IgD-negative memory B cell (primary cell): Measurements from ENCODE around the gene TMEM214. TPM values are rescaled to one million over a fixed set of nuclear protein-coding genes. Genes with fewer than 3 reads are reported as not detected.
"Not testable (repeated sequence)": the region's sequence is repeated elsewhere in the genome, so short reads cannot be mapped to it uniquely, and the experiment has no call there.

Experiments used
- H3K27ac Mint-ChIP-seq, 3 donors: one replicate each; pipeline ENCODE4 v1.8.0; 2020 to 2022; ENCODE audit warnings: mild to moderate bottlenecking in 3 of 3, mixed read lengths in 3 of 3, moderate library complexity in 1 of 3
- H3K27me3 Mint-ChIP-seq: one replicate; pipeline ENCODE4 v1.8.0; 2021; ENCODE audit warnings: mixed read lengths
- H3K36me3 Mint-ChIP-seq: one replicate; pipeline ENCODE4 v1.8.0; 2020; ENCODE audit warnings: mild to moderate bottlenecking, mixed read lengths
- H3K4me1 Mint-ChIP-seq, 3 donors: one replicate each; pipeline ENCODE4 v1.8.0; 2020 to 2022; ENCODE audit warnings: mixed read lengths in 3 of 3, mild to moderate bottlenecking in 1 of 3
- H3K4me3 Mint-ChIP-seq, 4 donors: one replicate each; pipeline ENCODE4 v1.8.0; 2020 to 2022; ENCODE audit warnings: mild to moderate bottlenecking in 4 of 4, mixed read lengths in 4 of 4, moderate library complexity in 3 of 4
- H3K9me3 Mint-ChIP-seq, 3 donors: one replicate each; pipeline ENCODE4 v1.8.0; 2020 to 2021; ENCODE audit warnings: mixed read lengths in 3 of 3, mild to moderate bottlenecking in 1 of 3
- polyA plus RNA-seq: library from polyadenylated mRNA; unstranded; fragments of 300-500 nt; fragmentation: Illumina TruSeq; gene quantifications from one replicate; pipeline ENCODE4 v1.2.3, GENCODE V29; 2021

TMEM214 gene
- polyA plus RNA-seq, 1 donor from 2014 or later, result 34.3 TPM

DNA sequence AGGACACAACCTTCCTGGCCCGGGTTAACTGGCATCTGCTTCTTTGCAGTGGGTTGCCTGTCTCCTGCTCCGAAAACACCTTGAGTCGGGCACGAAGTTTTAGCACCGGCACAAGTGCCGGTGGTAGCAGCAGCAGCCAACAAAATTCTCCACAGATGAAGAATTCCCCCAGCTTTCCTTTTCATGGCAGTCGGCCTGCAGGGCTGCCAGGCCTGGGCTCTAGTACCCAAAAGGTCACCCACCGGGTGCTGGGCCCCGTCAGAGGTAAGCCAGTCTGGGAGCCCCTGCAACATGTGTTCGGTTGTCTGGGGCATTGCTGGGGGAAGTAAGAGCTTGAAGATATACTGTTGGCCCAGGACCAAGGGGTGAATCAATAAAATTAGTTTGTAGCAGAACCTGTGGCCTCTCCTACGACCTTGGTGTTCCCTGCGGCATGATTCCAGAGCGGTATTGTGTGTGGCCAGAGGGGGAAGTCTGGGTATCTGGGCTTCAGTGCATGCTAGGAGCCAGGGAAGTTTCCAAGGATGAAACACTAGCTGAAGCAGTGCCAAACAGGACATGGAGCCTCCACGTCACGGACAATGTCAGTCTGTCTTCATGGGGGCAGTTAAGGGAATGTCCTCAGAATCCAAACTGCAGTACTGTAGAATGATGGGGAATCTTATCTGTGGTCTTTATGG, 26.5 kb downstream of the TMEM214 start:
- H3K27me3 Mint-ChIP-seq, result no peaks in the 10 kb centered on the region
- no peak overlapping the region for H3K27ac Mint-ChIP-seq
- no peak overlapping the region for H3K4me3 Mint-ChIP-seq
- H3K9me3 Mint-ChIP-seq, result no peaks in the 10 kb centered on the region
- H3K36me3 Mint-ChIP-seq, result no peaks in the 10 kb centered on the region
- peaks cover 3 to 5% (median 4%) of the 10 kb centered on the region in 3 donors for H3K4me1 Mint-ChIP-seq

GRCh38 chr2:27060323-27060722, 27.6 kb downstream of the TMEM214 start:
- H3K27ac Mint-ChIP-seq, result no peak overlapping the region
- no peak overlapping the region for H3K4me3 Mint-ChIP-seq
- H3K36me3 Mint-ChIP-seq, result no peaks in the 10 kb centered on the region
- peaks cover 4 to 5% (median 5%) of the 10 kb centered on the region in 3 donors for H3K4me1 Mint-ChIP-seq
- H3K9me3 Mint-ChIP-seq, result no peaks in the 10 kb centered on the region
- no peaks in the 10 kb centered on the region for H3K27me3 Mint-ChIP-seq

- Mint-ChIP-seq H3K4me1 (peaks cover 4 to 30% (median 18%) of the 10 kb centered on the region in 3 donors), H3K27ac (no peak overlapping the region), H3K27me3 (no peaks in the 10 kb centered on the region), H3K4me3 (peak overlapping the region in 1 of 4 donors; percentile 8), H3K9me3 (no peaks in the 10 kb centered on the region), H3K36me3 (peaks cover 1% of the 10 kb centered on the region)
Observed at GRCh38 chr2:27065128-27065527, 32.4 kb downstream of the TMEM214 start.

DNA sequence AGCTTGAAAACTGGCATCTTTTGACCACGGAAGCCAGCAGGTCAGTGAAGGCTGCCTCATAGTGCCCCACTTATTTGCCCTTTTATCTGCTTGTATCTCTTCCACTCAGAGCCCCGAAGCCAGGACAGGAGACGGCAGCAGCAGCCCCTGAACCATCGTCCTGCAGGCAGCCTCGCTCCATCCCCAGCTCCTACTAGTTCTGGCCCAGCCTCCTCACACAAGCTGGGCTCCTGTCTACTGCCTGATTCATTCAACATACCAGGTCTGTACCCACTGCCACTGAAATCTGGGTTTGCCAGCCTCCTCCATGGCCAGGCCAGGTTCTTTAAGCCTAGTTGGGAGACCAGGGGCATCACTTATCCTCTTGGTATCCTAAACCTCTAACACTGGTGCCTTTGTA, 34.6 kb downstream of the TMEM214 start:
- Mint-ChIP-seq H3K27ac (peak overlapping the region in 1 of 3 donors; percentile 76), H3K4me1 (peaks cover 12 to 40% (median 21%) of the 10 kb centered on the region in 3 donors), H3K36me3 (peaks cover 1% of the 10 kb centered on the region), H3K9me3 (no peaks in the 10 kb centered on the region), H3K4me3 (peak overlapping the region in 1 of 4 donors; percentile 35), H3K27me3 (no peaks in the 10 kb centered on the region)

- Mint-ChIP-seq H3K9me3 (no peaks in the 10 kb centered on the region), H3K27ac (peak overlapping the region in 2 of 3 donors; percentile 60 to 63), H3K4me3 (peak overlapping the region in 3 of 4 donors; percentile 41 to 95 (median 65)), H3K27me3 (no peaks in the 10 kb centered on the region), H3K4me1 (peaks cover 14 to 40% (median 22%) of the 10 kb centered on the region in 3 donors), H3K36me3 (peaks cover 1% of the 10 kb centered on the region)
Observed at GRCh38 chr2:27069436-27069835, 36.7 kb downstream of the TMEM214 start.

- H3K36me3 Mint-ChIP-seq, result peaks cover 1% of the 10 kb centered on the region
- peak overlapping the region in 2 of 3 donors; percentile 91 to 94 for H3K27ac Mint-ChIP-seq
- peak overlapping the region; percentile 18 to 96 (median 80) for H3K4me3 Mint-ChIP-seq
- H3K27me3 Mint-ChIP-seq, result no peaks in the 10 kb centered on the region
- H3K4me1 Mint-ChIP-seq, result peaks cover 19 to 45% (median 29%) of the 10 kb centered on the region in 3 donors
- H3K9me3 Mint-ChIP-seq, result no peaks in the 10 kb centered on the region
Observed at GRCh38 chr2:27069961-27070618, 37.3 kb downstream of the TMEM214 start.

DNA sequence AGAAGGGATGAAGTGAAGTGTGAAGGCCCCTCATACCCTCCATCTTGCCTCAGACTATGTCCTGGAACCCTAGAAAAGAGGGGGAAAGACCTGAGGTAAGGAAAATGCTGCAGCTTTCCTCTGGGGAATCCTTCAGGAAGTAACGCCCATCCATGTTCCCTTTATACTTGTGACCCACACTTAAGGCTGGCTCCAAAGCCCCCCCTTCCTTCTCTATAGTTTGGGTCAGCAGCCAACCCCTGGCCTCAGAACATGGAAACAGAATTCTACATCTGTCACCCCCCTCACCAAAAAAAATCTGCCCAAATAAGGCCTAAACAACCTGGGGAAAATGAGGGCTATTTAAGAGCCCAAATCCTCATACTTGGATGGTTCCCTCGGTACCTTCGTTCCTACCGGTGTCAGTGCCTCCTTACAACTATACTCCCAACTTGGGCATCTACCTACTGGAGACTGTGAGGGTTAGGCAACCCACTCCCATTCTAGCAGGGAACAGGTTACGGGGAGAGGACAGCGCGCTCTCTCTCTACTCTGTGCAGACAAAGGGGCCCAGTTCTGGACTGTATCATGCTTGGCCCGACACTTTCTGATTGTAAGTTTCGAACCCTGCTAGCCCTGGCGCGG, 38.0 kb downstream of the TMEM214 start:
- H3K27ac Mint-ChIP-seq, result peak overlapping the region; percentile 91 to 97 (median 94)
- peaks cover 1% of the 10 kb centered on the region for H3K36me3 Mint-ChIP-seq
- no peaks in the 10 kb centered on the region for H3K9me3 Mint-ChIP-seq
- H3K27me3 Mint-ChIP-seq, result no peaks in the 10 kb centered on the region
- H3K4me3 Mint-ChIP-seq, result peak overlapping the region; percentile 95 to 99 (median 97)
- peaks cover 24 to 47% (median 33%) of the 10 kb centered on the region in 3 donors for H3K4me1 Mint-ChIP-seq

- Mint-ChIP-seq H3K27ac (peak within 1 kb of the TSS; percentile 91 to 97 (median 94)), H3K36me3 (peaks cover 1% of the 10 kb centered on the region), H3K4me3 (peak within 1 kb of the TSS; percentile 95 to 99 (median 97)), H3K9me3 (no peaks in the 10 kb centered on the region), H3K4me1 (peaks cover 29 to 47% (median 34%) of the 10 kb centered on the region in 3 donors), H3K27me3 (no peaks in the 10 kb centered on the region)
Observed at GRCh38 chr2:27071277-27071989, 38.7 kb downstream of the TMEM214 start, which contains the start of gene OST4. TSS of gene OST4 (minus strand) at chr2:27071654.

- no peaks in the 10 kb centered on the region for H3K27me3 Mint-ChIP-seq
- H3K9me3 Mint-ChIP-seq, result no peaks in the 10 kb centered on the region
- peaks cover 31 to 48% (median 37%) of the 10 kb centered on the region in 3 donors for H3K4me1 Mint-ChIP-seq
- H3K36me3 Mint-ChIP-seq, result peaks cover under 1% of the 10 kb centered on the region
- peak overlapping the region; percentile 77 to 95 (median 92) for H3K4me3 Mint-ChIP-seq
- H3K27ac Mint-ChIP-seq, result peak overlapping the region; percentile 39 to 91 (median 88)
Observed at GRCh38 chr2:27071990-27072830, 39.4 kb downstream of the TMEM214 start.

GRCh38 chr2:27072920-27073319, 40.2 kb downstream of the TMEM214 start:
- peaks cover 31 to 46% (median 38%) of the 10 kb centered on the region in 3 donors for H3K4me1 Mint-ChIP-seq
- H3K4me3 Mint-ChIP-seq, result peak overlapping the region; percentile 77 to 95 (median 92)

DNA sequence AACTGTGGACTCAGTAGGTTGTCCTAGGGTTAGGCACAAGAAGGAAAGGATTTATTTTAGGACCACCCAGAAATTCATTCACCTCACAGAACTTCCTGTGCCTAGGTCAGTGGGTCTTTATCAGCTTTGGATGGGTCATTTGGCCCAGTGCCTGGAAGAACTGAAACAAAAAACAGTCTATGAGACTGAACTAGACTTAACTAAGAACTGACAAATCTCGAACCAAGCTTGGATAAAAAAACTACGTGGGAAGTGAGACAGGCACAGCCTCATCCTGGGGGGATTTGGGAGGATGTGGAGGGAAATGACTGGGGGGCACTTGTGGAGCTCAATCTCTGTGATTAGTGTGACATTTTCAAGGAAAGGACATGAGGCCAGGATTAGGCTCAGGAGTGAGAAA, 41.0 kb downstream of the TMEM214 start:
- Mint-ChIP-seq H3K27me3 (no peaks in the 10 kb centered on the region), H3K36me3 (no peaks in the 10 kb centered on the region), H3K4me3 (peak overlapping the region in 2 of 4 donors; percentile 52 to 95), H3K9me3 (no peaks in the 10 kb centered on the region), H3K27ac (peak overlapping the region in 1 of 3 donors; percentile 88), H3K4me1 (peaks cover 31 to 43% (median 34%) of the 10 kb centered on the region in 3 donors)

More at GRCh38 chr2:27072920-27073319, 40.2 kb downstream of the TMEM214 start:
- Mint-ChIP-seq H3K27ac (peak overlapping the region in 2 of 3 donors; percentile 82 to 88), H3K36me3 (no peaks in the 10 kb centered on the region), H3K9me3 (no peaks in the 10 kb centered on the region), H3K27me3 (no peaks in the 10 kb centered on the region)

DNA sequence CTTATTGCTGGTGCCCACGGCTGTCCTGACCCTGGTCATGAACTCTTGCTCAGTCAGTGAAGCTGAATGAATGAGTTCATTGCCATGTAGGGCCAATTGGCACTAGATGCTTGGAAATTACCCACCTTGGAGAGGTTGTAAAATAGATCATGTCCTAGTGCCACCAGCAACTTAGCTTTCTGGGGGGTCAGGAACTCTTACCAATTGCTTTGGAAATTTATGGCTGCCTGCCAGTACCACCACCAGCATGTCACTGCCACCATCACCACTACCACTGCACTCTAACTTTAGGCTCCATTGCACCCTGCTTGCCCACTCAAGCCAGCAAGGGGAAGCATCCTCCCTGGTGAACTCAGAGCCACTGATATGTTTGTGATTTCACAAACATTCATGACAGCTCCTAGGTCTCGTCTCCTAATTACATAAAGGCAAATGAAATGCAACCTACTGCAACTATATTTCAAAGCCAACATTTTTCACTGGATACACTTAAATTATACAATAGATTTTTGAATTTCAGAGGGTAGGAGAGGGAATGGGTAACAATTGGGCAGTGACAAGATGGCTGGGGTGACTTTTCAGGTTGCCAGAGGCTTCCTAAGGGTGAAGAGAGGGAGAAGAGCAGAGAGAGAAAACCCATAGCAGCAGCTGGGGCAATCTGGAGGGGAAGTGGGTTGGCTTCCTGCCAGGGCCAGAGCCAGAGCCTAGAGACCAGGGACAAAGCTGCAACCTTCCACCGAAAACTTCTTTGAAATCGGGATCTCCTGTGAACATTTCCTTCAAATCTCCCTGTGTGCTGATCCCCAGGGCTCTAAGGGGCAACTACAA, 42.2 kb downstream of the TMEM214 start:
- peak overlapping the region; percentile 39 to 70 (median 56) for H3K4me3 Mint-ChIP-seq
- no peaks in the 10 kb centered on the region for H3K9me3 Mint-ChIP-seq
- peak overlapping the region; percentile 85 to 95 (median 87) for H3K27ac Mint-ChIP-seq
- peaks cover 28 to 31% (median 31%) of the 10 kb centered on the region in 3 donors for H3K4me1 Mint-ChIP-seq
- no peaks in the 10 kb centered on the region for H3K36me3 Mint-ChIP-seq
- H3K27me3 Mint-ChIP-seq, result no peaks in the 10 kb centered on the region

DNA sequence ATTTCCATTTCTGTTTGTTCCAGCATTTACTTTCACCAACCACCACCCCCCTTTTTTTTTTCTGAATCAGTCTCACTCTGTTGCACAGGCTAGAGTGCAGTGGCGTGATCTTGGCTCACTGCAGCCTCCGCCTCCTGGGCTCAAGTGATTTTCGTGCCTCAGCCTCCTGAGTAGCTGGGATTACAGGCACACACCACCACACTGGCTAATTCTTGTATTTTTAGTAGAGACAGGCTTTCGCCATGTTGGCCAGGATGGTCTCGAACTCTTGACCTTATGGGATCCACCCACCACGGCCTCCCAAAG, 42.8 kb downstream of the TMEM214 start:
- peak overlapping the region; percentile 39 to 70 (median 56) for H3K4me3 Mint-ChIP-seq
- peak overlapping the region in 1 of 3 donors; percentile 85 for H3K27ac Mint-ChIP-seq
- not testable (repeated sequence) for H3K36me3 Mint-ChIP-seq, H3K27me3 Mint-ChIP-seq, H3K9me3 Mint-ChIP-seq
- peaks cover 28 to 31% (median 28%) of the 10 kb centered on the region in 3 donors for H3K4me1 Mint-ChIP-seq
